Osteoblast (primary cell): ENCODE data around the gene SLC25A21. TPM values are rescaled to one million over a fixed set of nuclear protein-coding genes. Genes with fewer than 3 reads are reported as not detected.

Experiments
- DNase-seq: peaks from one replicate; pipeline ENCODE4 v3.0.0; 2011; ENCODE audit warnings: low spot score, mixed read lengths; ENCODE audit not compliant: insufficient read length; ENCODE audit errors: missing footprints
- H2AFZ ChIP-seq: 2 replicates; pipeline ENCODE4 v1.6.0; 2011; ENCODE audit warnings: mild to moderate bottlenecking, low read length
- H3K27ac ChIP-seq: 2 replicates; pipeline ENCODE4 v1.5.1; 2011; ENCODE audit warnings: mild to moderate bottlenecking, low read depth, low read length, moderate library complexity
- H3K27me3 ChIP-seq: 2 replicates; pipeline ENCODE4 v1.6.0; 2012; ENCODE audit warnings: mild to moderate bottlenecking, control low read depth, inconsistent platforms, low read length, moderate library complexity; ENCODE audit not compliant: insufficient read depth
- H3K36me3 ChIP-seq: 2 replicates; pipeline ENCODE4 v1.5.1; 2011; ENCODE audit warnings: mild to moderate bottlenecking, low read length, control low read depth, moderate library complexity; ENCODE audit not compliant: insufficient read depth
- H3K4me1 ChIP-seq: 2 replicates; pipeline ENCODE4 v1.5.1; 2011; ENCODE audit warnings: mild to moderate bottlenecking, low read length, control low read depth, moderate library complexity; ENCODE audit not compliant: insufficient read depth
- H3K4me2 ChIP-seq: 2 replicates; pipeline ENCODE4 v1.6.0; 2011; ENCODE audit warnings: mild to moderate bottlenecking, low read length; ENCODE audit not compliant: insufficient read depth
- H3K4me3 ChIP-seq: fragments of 200-600 bp; sonication (generic); 3 replicates; pipeline ENCODE4 v1.5.1; 2012; ENCODE audit warnings: mild to moderate bottlenecking, low read length, inconsistent platforms; ENCODE audit not compliant: insufficient read depth
- H3K79me2 ChIP-seq: 2 replicates; pipeline ENCODE4 v1.6.0; 2012; ENCODE audit warnings: mild to moderate bottlenecking, low read length, control low read depth, inconsistent platforms; ENCODE audit not compliant: insufficient read depth
- H3K9me3 ChIP-seq: 2 replicates; pipeline ENCODE4 v1.5.1; 2011; ENCODE audit warnings: low read depth, low read length, control low read depth
- H4K20me1 ChIP-seq: 2 replicates; pipeline ENCODE4 v1.6.0; 2012; ENCODE audit warnings: mild to moderate bottlenecking, low read length, control low read depth; ENCODE audit not compliant: insufficient read depth
- total RNA-seq: library from RNA; depleted of rRNA; stranded (reverse); fragments of >200 nt; gene quantifications from 2 replicates; pipeline ENCODE4 v1.2.3, GENCODE V29; 2012
- TF ChIP-seq, protein P1 (sequence below): IDR thresholded peaks from 2 replicates; pipeline ENCODE4 v1.5.1; 2011; ENCODE audit warnings: mild to moderate bottlenecking, low read depth, low read length, moderate library complexity; ENCODE audit errors: extremely low read depth

The SLC25A21 gene
- total RNA-seq, 1 donor = 0.72 TPM

DNA sequence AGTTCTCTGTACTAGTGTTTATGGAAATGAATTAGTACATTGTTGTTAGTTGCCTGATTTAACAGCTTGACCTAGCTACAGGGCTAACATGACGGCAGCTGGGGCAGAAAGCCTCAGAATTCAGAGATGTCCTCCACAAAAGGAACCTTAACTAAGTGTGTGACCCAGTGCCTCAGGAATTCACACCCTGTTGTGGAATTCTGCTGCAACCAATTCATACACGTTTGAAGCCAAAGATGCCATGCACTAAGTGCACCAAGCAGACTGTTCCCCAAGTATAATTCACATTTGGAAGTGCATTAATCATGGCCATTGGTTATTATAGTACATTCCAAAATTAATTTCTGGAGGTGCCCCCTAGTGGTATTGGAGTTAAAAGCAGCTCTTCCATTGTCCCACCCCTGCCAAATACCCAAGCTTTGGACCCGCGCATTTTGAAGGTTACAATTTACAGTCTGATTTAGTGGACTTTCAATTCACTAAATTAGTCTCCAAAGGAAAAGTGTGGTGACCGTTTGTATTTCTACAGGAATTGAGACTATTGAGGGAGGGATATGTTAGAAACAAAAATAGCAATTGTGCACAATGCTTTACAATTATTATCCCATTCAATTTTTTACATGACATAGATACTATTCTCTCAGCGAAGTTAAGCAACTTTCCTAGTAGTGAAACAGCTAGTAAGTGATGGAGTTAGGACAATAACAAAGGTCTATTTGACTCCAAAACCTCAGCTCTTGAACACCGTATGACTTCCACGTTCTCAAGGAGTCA is 424.8 kb downstream of the SLC25A21 start:
- no peaks in the 10 kb centered on the region for H3K27me3 ChIP-seq
- TF ChIP-seq, protein P1, sequence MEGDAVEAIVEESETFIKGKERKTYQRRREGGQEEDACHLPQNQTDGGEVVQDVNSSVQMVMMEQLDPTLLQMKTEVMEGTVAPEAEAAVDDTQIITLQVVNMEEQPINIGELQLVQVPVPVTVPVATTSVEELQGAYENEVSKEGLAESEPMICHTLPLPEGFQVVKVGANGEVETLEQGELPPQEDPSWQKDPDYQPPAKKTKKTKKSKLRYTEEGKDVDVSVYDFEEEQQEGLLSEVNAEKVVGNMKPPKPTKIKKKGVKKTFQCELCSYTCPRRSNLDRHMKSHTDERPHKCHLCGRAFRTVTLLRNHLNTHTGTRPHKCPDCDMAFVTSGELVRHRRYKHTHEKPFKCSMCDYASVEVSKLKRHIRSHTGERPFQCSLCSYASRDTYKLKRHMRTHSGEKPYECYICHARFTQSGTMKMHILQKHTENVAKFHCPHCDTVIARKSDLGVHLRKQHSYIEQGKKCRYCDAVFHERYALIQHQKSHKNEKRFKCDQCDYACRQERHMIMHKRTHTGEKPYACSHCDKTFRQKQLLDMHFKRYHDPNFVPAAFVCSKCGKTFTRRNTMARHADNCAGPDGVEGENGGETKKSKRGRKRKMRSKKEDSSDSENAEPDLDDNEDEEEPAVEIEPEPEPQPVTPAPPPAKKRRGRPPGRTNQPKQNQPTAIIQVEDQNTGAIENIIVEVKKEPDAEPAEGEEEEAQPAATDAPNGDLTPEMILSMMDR = peak; percentile 78

GRCh38 chr14:36746872-36747271 is 425.5 kb downstream of the SLC25A21 start:
- H3K4me1 ChIP-seq = no peaks in the 10 kb centered on the region
- no peak overlapping the region for H3K27ac ChIP-seq
- no peaks in the 10 kb centered on the region for H3K79me2 ChIP-seq
- H3K4me2 ChIP-seq = no peak overlapping the region
- no peaks in the 10 kb centered on the region for H4K20me1 ChIP-seq
- H3K9me3 ChIP-seq = no peaks in the 10 kb centered on the region
- H3K27me3 ChIP-seq = no peaks in the 10 kb centered on the region
- H3K36me3 ChIP-seq = no peaks in the 10 kb centered on the region
- H2AFZ ChIP-seq = no peak overlapping the region
- no peak for DNase-seq
- TF ChIP-seq, protein P1 = no peak
- no peak overlapping the region for H3K4me3 ChIP-seq

More for the DNA sequence above, 424.8 kb downstream of the SLC25A21 start:
- H3K4me1 ChIP-seq = no peaks in the 10 kb centered on the region
- no peak overlapping the region for H3K27ac ChIP-seq
- no peak overlapping the region for H2AFZ ChIP-seq
- no peaks in the 10 kb centered on the region for H4K20me1 ChIP-seq
- no peaks in the 10 kb centered on the region for H3K79me2 ChIP-seq
- H3K4me2 ChIP-seq = no peak overlapping the region
- DNase-seq = no peak
- H3K9me3 ChIP-seq = no peaks in the 10 kb centered on the region
- H3K36me3 ChIP-seq = no peaks in the 10 kb centered on the region
- no peak overlapping the region for H3K4me3 ChIP-seq

- Histone ChIP-seq H3K4me2 (no peak overlapping the region), H3K4me1 (no peaks in the 10 kb centered on the region), H3K27ac (no peak overlapping the region), H2AFZ (no peak overlapping the region), H3K9me3 (no peaks in the 10 kb centered on the region), H4K20me1 (no peaks in the 10 kb centered on the region), H3K79me2 (no peaks in the 10 kb centered on the region), H3K27me3 (no peaks in the 10 kb centered on the region), H3K4me3 (no peak overlapping the region), H3K36me3 (no peaks in the 10 kb centered on the region)
- no peak for DNase-seq
- TF ChIP-seq, protein P1 = no peak
Observed at GRCh38 chr14:36741858-36742257, 430.5 kb downstream of the SLC25A21 start.

DNA sequence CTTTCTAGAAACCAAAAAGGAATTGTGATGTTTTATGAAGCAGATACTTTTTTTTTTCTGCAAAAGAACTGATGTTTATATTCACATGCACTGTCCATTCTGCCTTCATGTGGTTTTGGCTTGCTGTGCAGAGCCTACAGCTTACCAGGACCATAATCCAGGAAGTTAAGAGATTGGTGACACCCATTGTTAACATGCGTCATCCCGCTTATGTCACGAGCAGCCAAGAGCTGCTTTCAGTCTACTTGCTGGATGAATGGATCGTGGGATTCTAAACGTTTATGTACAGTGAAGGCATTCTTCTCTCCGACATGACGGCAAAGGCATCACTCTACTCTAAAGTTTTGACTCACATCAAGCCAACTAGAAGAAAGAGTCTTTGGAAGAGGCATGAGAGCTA is 434.1 kb downstream of the SLC25A21 start:
- Histone ChIP-seq H3K4me3 (no peak overlapping the region), H3K4me1 (no peaks in the 10 kb centered on the region), H3K27ac (no peak overlapping the region), H2AFZ (no peak overlapping the region), H4K20me1 (no peaks in the 10 kb centered on the region), H3K36me3 (no peaks in the 10 kb centered on the region), H3K79me2 (no peaks in the 10 kb centered on the region), H3K9me3 (no peaks in the 10 kb centered on the region), H3K27me3 (no peaks in the 10 kb centered on the region), H3K4me2 (no peak overlapping the region)
- TF ChIP-seq, protein P1 = no peak
- DNase-seq = no peak
